HEK293T (cell line): ENCODE measurements around the gene AANAT.

Source experiments
- CTCF ChIA-PET: fragments of 350-600 bp; formaldehyde crosslinking; extraction: SDS; loops from one replicate; lab custom pipeline; 2021; ENCODE audit warnings: antibody characterized with exemption, inconsistent platforms; lab: Yijun Ruan, JAX
- POLR2A ChIA-PET: fragments of 350-600 bp; formaldehyde crosslinking; extraction: SDS; loops from one replicate; lab custom pipeline; 2020; ENCODE audit warnings: antibody characterized with exemption, inconsistent platforms; lab: Yijun Ruan, JAX
- DNase-seq: peaks from one replicate; pipeline ENCODE4 v3.0.0; 2012; ENCODE audit warnings: mixed read lengths; ENCODE audit errors: extremely low spot score
- ARNT ChIP-seq: fragments of 450-650 bp; IDR thresholded peaks from 2 replicates; pipeline ENCODE4 v1.6.1; 2017; ENCODE audit warnings: mild to moderate bottlenecking
- BHLHE40 ChIP-seq: fragments of 450-650 bp; IDR thresholded peaks from 2 replicates; pipeline ENCODE4 v1.6.1; 2016; ENCODE audit warnings: mild to moderate bottlenecking, moderate library complexity, borderline replicate concordance
- CTBP1 ChIP-seq: fragments of 450-650 bp; IDR thresholded peaks from 2 replicates; pipeline ENCODE4 v1.6.1; 2016; ENCODE audit warnings: borderline replicate concordance
- ELF4 ChIP-seq: fragments of 450-650 bp; IDR thresholded peaks from 2 replicates; pipeline ENCODE4 v1.6.1; 2017; ENCODE audit warnings: antibody characterized with exemption
- FOXA1 ChIP-seq: fragments of 450-650 bp; IDR thresholded peaks from 2 replicates; pipeline ENCODE4 v1.6.1; 2016; ENCODE audit warnings: mild to moderate bottlenecking
- FOXK2 ChIP-seq: fragments of 450-650 bp; IDR thresholded peaks from 2 replicates; pipeline ENCODE4 v1.6.1; 2016; ENCODE audit warnings: mild to moderate bottlenecking
- FOXM1 ChIP-seq: fragments of 450-650 bp; IDR thresholded peaks from 2 replicates; pipeline ENCODE4 v1.6.1; 2017; ENCODE audit warnings: mild to moderate bottlenecking, borderline replicate concordance
- HDGF ChIP-seq: fragments of 450-650 bp; IDR thresholded peaks from 2 replicates; pipeline ENCODE4 v1.6.1; 2017; ENCODE audit warnings: antibody characterized with exemption, borderline replicate concordance
- L3MBTL2 ChIP-seq: fragments of 450-650 bp; conservative IDR thresholded peaks from 2 replicates; pipeline ENCODE4 v1.6.1; 2016; ENCODE audit warnings: mild to moderate bottlenecking
- LEF1 ChIP-seq: fragments of 450-650 bp; IDR thresholded peaks from 2 replicates; pipeline ENCODE4 v1.6.1; 2017; ENCODE audit warnings: mild to moderate bottlenecking, borderline replicate concordance
- NFRKB ChIP-seq: fragments of 450-650 bp; IDR thresholded peaks from 2 replicates; pipeline ENCODE4 v1.6.1; 2016; ENCODE audit warnings: mild to moderate bottlenecking, moderate library complexity
- SP1 ChIP-seq: fragments of 450-650 bp; IDR thresholded peaks from 2 replicates; pipeline ENCODE4 v1.6.1; 2017
- SUZ12 ChIP-seq: fragments of 450-650 bp; IDR thresholded peaks from 2 replicates; pipeline ENCODE4 v1.6.1; 2016; ENCODE audit warnings: mild to moderate bottlenecking
- TARDBP ChIP-seq: fragments of 450-650 bp; IDR thresholded peaks from 2 replicates; pipeline ENCODE4 v1.6.1; 2016
- ZNF384 ChIP-seq: fragments of 450-650 bp; IDR thresholded peaks from 2 replicates; pipeline ENCODE4 v1.6.1; 2016
- TF ChIP-seq, protein P1 (sequence below): fragments of 450-650 bp; IDR thresholded peaks from 2 replicates; pipeline ENCODE4 v1.6.1; 2016

The AANAT gene

DNA sequence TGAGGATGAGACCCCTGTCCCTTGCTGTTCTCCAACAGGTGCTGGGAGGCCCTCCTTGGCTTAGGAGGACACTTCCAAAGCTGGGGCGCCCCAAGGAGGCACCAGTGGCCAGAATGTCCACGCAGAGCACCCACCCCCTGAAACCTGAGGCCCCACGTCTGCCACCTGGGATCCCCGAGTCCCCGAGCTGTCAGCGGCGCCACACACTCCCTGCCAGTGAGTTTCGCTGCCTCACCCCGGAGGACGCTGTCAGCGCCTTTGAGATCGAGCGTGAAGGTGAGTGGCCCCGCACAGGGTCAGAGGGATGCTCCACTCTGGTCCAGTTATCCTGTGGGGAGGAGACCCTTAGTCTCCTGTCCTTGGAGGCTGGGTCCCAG, 1.2 kb downstream of the AANAT start:
- DNase-seq, result no peak
- POLR2A ChIA-PET, result no interaction called here
- CTCF ChIA-PET, result interaction anchor here (0.9 kb wide), 1 partner anchor 38 kb away, joined by 6 read pairs; no protein-coding TSS in a partner anchor
- TF ChIP-seq HDGF, result no peak
- no peak for TF ChIP-seq TARDBP
- TF ChIP-seq NFRKB, result no peak
- TF ChIP-seq LEF1, result no peak

DNA sequence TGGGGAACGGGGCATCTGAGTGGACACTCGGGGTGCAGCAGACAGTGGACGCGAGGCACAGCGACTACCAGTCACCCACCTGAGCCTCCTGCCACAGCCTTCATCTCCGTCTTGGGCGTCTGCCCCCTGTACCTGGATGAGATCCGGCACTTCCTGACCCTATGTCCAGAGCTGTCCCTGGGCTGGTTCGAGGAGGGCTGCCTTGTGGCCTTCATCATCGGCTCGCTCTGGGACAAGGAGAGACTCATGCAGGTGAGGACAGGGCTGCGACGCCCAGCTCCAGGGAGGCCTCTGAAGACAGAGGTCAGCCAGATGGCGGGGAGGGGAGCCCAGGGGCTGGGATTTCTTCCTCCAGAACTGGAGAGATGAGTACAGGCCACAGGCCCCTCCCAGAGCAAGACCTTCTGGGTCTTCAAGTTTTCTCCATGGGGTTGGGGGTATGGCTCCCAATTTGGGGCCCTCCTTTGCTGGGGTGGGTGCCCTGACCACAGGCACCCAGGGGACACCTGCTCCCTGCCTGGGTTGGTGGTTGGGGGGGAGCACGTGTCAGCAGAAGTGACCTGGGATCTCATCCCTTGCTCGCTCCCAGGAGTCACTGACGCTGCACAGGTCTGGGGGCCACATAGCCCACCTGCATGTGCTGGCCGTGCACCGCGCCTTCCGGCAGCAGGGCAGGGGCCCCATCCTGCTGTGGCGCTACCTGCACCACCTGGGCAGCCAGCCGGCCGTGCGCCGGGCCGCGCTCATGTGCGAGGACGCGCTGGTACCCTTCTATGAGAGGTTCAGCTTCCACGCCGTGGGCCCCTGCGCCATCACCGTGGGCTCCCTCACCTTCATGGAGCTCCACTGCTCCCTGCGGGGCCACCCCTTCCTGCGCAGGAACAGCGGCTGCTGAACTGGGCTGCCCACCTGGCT, 1.9 kb downstream of the AANAT start:
- CTCF ChIA-PET, result no interaction called here
- POLR2A ChIA-PET, result no interaction called here

DNA sequence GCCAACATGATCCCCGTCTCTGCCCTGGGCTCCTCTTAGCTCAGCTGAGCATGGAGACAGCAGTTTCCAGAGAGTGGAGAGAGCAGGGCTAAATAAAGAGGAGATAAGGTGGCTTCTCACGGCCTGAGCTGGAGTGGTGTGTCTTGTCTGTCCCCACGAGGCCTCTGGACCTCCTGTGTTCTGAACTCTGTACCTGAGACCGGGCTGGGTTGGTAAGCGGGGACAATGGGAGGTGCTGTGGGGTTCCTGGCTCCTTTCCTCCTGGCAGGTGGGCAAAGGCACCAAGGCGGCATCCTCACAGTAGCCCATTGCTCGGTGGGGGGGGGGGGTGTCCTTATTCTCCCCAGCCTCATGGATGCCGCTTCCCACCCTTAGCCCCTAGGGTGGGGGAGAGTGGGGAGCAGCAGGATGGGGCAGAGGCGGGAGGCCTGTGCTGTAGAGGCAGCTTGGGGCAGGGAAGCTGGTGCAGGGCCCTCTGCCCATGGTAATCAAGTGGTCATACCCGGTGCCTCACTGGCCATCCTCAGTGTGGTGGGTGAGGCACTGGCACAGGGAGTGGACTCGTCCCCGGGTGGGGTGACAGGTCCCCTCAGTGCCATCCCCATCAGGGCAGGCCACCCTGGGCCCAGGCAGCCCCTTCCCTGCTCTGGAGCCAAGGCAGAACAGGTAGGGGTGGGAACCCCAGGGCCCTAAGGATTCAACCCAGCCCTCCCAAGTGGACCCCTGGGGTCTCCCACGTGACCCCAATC, 2.8 kb downstream of the AANAT start:
- CTCF ChIA-PET, result no interaction called here
- POLR2A ChIA-PET, result no interaction called here
- no peak for DNase-seq
- no peak for TF ChIP-seq FOXK2
- no peak for TF ChIP-seq NFRKB
- no peak for TF ChIP-seq L3MBTL2

More for the DNA sequence above, 1.9 kb downstream of the AANAT start:
- TF ChIP-seq HDGF (no peak), ZNF384 (no peak), BHLHE40 (no peak), LEF1 (no peak), FOXM1 (no peak), FOXA1 (no peak), L3MBTL2 (no peak), SP1 (no peak), TARDBP (no peak), NFRKB (no peak), FOXK2 (no peak)
- TF ChIP-seq, protein P1, sequence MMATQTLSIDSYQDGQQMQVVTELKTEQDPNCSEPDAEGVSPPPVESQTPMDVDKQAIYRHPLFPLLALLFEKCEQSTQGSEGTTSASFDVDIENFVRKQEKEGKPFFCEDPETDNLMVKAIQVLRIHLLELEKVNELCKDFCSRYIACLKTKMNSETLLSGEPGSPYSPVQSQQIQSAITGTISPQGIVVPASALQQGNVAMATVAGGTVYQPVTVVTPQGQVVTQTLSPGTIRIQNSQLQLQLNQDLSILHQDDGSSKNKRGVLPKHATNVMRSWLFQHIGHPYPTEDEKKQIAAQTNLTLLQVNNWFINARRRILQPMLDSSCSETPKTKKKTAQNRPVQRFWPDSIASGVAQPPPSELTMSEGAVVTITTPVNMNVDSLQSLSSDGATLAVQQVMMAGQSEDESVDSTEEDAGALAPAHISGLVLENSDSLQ, result no peak
- no peak for DNase-seq

DNA sequence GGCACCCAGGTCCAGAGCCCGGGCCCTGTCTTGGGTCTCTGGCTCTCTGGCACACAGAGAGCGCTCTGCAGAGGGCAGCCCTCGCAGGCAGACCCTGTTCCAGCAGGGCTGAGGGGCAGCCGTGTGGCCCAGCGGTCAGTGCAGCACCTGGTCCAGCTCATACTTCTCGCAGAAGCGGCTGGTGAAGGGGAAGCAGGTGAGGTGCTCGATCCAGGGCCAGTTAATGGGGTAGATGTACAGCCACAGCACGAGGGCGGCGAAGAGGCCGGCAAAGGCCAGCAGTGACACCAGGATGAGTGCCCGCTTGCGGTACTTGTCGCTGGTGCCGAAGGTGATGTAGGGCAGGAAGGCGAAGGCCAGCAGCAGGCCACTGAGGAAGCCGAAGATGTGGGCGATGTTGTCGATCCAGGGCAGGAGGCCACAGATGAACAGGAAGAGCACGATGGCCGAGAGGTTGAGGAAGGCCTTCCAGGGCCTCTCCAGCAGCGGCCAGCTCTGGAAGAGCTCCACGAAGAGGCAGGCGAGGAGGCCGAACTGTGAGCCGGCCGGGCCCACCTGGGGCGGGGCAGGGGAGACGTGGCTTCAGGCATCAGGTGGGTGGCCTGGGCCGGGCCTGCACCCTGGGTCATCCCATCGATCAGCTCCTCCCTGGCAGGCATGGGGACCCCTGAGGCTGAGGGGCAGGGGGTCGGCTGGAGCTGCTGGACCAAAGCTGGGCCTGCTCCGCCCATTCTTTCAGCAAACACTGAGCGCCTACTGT, 4.3 kb downstream of the AANAT start:
- POLR2A ChIA-PET, result no interaction called here
- TF ChIP-seq NFRKB, result no peak
- TF ChIP-seq FOXM1, result no peak
- no peak for TF ChIP-seq ELF4
- no peak for TF ChIP-seq CTBP1
- no peak for TF ChIP-seq FOXA1
- TF ChIP-seq HDGF, result no peak
- no peak for TF ChIP-seq ZNF384
- no peak for TF ChIP-seq BHLHE40
- TF ChIP-seq L3MBTL2, result no peak
- TF ChIP-seq FOXK2, result no peak
- TF ChIP-seq SP1, result no peak
- TF ChIP-seq LEF1, result no peak
- TF ChIP-seq, protein P1, result no peak
- no peak for TF ChIP-seq TARDBP
- no peak for TF ChIP-seq SUZ12
- TF ChIP-seq ARNT, result no peak

DNA sequence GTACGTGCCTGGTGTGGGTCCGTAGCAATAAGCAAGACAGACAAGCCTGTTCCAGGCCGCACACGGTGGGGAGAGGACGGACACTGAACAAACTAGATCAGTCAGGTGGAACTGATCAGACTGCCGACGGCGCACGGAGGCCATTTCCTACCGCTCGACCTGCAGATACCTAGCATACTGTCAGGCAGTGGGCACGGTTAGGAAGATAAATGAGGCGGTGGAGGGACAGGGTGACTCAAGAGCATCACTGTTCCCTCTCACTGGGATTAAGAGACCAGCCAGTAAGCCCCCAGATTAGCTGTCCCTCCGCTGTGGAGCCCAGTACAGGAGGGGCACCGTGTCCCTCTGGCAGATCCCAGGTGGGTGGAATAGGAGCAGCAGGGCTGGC, 4.8 kb downstream of the AANAT start:
- CTCF ChIA-PET, result no interaction called here
- TF ChIP-seq NFRKB (no peak), L3MBTL2 (no peak), FOXM1 (no peak), HDGF (no peak), LEF1 (no peak), TARDBP (no peak), ELF4 (no peak), FOXA1 (no peak), BHLHE40 (no peak), CTBP1 (no peak), SUZ12 (no peak), ARNT (no peak), SP1 (no peak), FOXK2 (no peak)
- POLR2A ChIA-PET, result no interaction called here
- no peak for DNase-seq

More for the DNA sequence above, 4.3 kb downstream of the AANAT start:
- no peak for DNase-seq
- CTCF ChIA-PET, result no interaction called here

DNA sequence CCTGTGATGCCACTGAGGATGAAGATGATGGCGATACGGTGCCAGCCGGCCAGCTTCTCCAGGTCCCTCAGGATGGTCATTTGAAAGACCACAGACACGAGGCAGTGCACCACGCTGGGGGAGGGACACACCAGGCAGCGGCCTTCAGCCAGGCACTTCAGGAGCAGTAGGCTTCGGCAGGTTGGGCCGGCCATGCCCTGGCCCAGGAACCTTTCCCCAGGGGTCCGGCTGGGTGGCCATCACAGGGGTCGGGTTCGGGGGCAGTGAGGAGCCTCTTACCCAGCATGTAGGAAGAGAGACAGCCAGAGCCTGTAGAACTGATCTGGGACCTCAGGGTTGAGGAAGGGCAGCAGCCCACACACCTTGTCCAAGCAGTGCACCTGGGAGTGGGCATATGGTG, 5.3 kb downstream of the AANAT start:
- TF ChIP-seq NFRKB (no peak), ZNF384 (no peak), BHLHE40 (no peak), LEF1 (no peak), FOXK2 (no peak), FOXA1 (no peak), FOXM1 (no peak), ELF4 (no peak), TARDBP (no peak), SUZ12 (no peak), ARNT (no peak), CTBP1 (no peak), HDGF (no peak), SP1 (no peak), L3MBTL2 (no peak)
- TF ChIP-seq, protein P1, result no peak
- DNase-seq, result no peak
- ChIA-PET CTCF (no interaction called here), POLR2A (no interaction called here)
